Measurements from ENCODE around the gene CCDC69.
A peak's percentile ranks its signal among the peaks of the same experiment; 100 is the strongest.
"Not testable (repeated sequence)": the region's sequence is repeated elsewhere in the genome, so short reads cannot be mapped to it uniquely, and the experiment has no call there.

The CCDC69 gene

DNA sequence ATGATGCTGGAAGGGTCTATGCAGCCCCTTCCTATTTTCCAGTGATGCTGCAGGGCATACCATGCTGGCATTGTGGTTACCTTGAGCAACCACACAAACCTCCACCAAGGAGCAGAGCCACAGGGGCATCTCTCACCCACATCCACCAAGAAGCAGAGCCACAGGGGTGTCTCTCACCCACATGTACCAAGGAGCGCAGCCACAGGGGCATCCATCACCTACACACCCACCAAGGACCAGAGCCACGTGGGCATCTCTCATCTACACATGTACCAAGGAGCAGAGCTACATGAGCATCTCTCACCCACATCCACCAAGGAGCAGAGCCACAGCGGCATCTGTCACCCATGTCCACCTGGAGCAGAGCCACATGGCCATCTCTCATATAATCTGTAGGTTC, 20.3 kb upstream of the CCDC69 start:
- DNase-seq = no peak

GRCh38 chr5:151243564-151243963, 19.7 kb upstream of the CCDC69 start:
- no peak for DNase-seq

- DNase-seq = no peak
These were observed 19.2 kb upstream of the CCDC69 start for GRCh38 chr5:151243127-151243526.

DNA sequence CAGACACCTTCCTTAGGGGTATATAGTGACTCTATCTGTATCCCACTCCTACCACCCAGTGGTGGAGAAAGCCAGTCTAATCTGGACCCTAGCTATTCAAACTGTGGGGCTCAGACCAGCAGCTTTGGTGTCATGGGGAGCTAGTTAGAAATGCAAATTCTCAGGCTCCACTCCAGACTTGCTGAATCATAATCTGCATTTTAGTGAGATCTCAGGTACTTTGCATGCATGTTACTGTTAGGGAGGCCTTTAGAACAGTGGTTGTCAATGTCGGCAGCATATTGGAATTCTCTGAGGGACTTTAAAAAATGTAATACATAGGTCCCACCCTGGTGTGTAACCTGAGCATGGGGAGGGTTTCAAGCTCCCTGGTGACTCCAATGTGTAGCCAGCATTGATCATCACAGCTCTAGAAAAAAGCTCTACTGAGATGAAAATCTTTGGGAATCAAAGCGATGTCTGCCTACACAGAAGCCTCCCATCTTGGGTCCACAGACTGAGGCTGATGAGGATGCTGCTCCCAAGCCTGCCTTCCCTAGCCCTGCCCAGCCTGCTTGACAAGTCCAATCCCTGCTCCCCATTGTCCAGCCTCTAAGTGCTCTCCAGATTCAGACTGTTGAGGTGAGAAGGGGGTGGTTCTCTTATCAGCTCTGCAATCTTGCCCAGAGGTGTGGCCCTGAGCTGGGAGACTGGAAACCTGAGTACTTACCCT, 17.2 kb upstream of the CCDC69 start:
- DNase-seq = no peak

- not testable (repeated sequence) for DNase-seq
These were observed 16.5 kb upstream of the CCDC69 start for GRCh38 chr5:151240268-151240835.

GRCh38 chr5:151239237-151239861, 15.5 kb upstream of the CCDC69 start:
- DNase-seq = peak; percentile 36

DNA sequence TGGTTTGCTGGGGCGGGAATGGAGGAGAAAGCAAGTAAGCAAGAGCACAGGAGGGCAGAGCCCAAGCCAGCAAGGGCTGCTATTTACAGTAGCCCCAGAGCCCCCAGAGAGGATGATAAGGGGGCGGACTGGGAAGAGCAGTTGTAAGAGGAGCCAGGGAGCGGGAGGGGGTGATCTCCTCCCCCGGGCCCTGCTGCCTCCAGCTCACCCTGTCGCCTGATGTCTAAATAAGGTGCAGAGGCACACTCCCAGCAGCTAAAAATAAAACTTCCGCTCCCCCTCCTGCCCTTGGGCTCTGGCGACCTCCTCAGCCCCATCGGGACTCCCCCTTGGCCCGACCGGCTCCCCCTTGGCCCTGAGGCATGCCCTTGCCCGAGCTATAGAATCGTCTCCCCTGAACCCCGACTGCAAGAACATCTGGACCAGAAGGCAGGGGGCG, 14.4 kb upstream of the CCDC69 start:
- DNase-seq = no peak

DNA sequence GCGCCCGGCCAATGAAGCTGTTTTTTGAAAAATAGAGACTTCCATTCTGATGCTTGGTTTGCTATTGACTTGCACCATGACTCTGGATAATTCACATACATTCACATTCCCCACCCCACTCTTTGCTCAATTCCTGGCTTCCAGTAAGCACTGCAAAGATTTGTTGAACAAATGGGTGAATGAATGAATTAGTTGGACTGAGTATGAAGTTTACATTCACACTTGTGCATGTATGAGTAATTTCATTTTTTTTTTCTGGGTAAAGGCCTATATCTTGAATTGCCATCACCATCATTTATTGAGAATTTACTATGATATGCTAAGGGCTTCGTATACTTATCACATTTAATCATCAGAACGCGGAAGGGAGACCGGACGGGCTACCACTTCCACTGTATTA, 13.8 kb upstream of the CCDC69 start:
- no peak for DNase-seq

GRCh38 chr5:151236888-151237287, 13.0 kb upstream of the CCDC69 start:
- DNase-seq = no peak

DNA sequence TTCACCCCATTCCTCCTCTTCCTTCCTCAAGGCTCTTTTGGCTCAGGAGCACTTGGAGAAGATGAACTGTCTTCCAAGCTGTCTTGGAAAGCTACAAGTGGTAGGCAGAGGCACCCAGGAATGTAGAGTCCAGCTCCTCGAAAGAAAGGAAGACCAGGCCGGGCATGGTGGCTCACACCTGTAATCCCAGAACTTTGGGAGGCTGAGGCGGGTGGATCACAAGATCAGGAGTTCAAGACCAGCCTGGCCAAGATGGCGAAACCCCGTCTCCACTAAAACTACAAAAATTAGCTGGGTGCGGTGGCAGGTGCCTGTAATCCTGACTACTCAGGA, 11.3 kb upstream of the CCDC69 start:
- DNase-seq = not testable (repeated sequence)

DNA sequence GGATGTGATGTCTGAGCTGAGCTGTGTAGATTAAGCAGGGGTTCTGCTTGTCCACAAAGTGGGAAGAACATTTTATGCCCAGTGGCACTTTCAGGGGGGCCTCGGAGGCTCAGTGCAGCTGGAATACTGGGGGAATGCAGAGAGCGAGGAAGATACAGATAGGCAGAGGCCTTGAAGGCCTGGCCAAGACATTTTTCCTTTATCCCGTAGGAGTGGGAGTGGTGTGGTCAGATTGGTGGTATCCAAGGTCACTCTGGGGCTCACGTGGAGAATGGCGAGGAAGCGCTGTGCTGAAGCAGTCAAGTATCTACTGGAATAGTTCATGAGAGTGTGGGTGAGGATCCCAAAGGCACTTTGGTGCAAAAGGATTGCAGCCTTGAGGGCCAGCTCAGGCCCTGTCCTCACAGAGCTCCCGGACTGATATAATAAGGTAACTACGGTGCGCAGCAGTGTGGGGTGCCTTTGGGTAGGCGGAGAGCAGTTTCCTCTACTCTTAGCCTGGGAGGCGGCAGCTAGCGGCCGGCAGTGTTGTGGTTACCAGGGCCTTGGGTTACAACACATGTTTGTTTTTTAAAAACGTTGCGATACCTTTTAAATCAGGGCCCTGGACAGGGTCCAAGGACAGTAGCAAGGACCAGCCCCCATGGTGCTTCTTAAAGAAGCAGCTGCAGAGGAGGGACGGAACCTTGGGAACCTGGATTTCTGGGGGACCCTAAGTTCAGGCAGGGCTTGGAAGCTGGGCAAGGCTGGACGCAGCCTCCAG, 10.8 kb upstream of the CCDC69 start:
- no peak for DNase-seq

DNA sequence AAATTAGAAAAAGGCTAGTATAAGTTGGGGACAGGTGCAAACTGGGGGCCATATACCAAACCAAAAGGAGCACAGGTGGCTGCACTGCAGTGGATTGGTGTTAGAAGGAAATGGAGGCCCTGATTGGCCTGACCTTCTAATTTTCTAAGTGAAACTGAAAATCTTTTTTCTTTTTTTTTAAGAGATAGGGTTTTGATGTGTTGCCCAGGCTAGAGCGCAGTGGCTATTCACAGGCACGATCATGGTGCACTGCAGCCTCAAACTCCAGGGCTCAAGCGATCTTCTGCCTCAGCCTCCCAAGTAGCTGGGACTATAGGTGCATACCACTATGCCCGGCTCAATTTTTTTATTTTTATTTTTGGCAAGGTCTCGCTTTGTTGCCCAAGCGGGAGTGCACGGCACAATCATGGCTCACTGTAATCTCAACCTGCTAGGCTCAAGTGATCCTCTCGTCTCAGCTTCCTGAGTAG, 9.8 kb upstream of the CCDC69 start:
- no peak for DNase-seq

DNA sequence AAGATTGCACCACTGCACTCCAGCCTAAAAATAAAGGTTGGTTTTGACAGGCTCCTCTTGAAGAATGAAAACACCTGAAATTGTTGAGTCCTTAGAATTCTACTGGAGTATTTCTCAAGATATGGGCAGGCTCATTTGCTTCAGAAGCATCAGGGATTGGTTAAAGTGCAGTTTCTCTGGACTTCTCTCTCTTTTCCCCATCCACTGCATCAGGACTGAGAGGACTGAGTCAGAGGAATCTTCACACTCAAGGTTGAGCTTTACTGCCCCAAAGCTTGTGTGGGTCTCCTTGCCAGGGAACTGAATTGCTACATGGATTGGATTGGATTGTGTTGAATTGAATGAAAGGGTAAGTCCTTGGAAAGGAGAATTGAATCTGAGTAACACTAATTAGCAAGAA, 7.5 kb upstream of the CCDC69 start:
- no peak for DNase-seq

DNA sequence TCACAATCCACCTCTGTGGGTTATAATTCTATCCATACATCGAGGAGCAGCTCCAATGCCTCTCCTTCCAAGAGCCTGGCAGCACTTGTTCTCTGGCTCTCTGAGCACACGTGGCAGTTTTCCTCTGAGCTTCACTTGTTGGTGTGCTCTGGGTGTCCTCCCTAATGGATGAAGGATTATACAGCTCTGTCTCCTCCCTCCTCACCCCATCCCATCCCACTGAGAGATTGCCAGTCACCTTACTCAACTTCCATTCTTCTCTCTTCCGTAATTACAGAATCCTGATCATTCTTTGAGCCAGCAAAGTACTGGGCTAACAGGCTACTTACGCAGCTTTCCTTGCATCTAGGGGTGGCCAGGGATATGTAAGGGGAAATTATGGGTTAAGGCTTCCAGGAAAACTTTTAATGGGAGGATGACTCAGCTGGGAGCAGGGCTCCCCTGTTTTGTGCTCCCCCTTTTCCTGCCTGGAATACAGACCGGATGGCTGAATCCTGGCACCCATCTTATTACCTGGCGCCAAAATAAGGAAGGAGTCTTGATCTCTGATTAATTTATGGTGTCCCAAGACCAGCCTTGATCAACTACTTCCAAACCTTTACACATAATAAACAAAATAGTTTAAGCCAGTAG, 6.3 kb upstream of the CCDC69 start:
- no peak for DNase-seq

DNA sequence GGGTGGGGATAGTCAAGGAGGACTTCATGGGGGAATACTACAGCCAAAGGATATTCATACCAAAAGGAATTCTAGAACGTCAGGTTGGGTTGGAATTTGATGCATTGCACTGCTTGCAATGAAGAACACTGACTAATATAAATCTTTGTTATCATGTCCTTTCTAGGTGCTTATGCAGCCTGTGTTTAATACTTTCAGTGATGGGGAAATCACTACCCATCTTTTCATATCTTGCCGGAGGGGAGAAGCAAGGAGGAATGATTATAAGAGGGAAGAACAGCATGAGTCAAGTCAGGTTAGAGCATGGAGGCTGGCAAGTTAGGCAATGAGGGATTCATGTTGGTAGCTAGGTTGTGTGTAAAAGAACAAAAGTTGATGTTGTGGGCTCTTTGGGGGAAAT, 5.1 kb upstream of the CCDC69 start:
- no peak for DNase-seq

DNA sequence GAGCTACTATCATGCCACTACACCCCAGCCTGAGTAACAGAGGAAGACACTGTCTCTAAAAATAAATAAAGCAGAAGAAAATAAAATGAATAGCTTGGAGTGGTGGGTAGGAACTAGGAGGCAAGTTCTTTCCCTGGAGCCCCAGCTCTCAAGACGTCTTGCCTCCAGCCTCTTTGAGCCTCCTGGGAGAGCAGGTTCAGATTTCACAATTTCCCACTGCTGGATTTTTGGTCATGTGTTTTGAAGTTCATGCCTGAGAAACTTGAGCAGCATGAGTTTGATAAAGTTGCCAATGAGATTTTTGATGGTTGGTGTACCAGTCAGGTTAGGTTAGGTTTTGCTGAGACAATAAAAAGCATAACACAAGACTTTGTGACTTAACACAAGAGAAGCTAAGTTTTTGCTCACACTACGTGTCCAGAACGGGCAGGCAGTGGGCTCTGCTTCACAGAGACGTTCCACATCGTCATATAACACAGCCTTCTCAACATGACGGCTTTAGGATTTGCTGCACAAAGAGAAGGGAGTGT, 4.1 kb upstream of the CCDC69 start:
- no peak for DNase-seq

DNA sequence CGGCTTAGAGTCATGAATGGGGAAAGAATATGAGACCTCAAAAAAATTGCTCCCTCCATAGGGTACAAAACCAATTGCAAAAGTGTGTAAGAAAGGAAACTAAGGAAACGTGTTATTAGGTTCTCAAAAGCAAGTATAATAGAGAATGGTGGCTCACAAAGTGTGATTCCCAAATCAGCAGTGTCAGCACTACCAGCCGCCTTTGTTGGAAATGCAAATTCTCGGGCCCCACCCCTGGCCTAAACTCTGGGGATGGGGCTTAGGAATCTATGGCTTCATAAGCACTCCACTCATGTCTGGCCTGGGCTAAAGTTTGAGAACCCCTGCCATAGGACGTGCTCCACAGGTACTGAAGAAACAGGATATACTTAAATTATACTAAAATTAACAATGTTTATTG, 1.6 kb upstream of the CCDC69 start:
- no peak for DNase-seq

DNA sequence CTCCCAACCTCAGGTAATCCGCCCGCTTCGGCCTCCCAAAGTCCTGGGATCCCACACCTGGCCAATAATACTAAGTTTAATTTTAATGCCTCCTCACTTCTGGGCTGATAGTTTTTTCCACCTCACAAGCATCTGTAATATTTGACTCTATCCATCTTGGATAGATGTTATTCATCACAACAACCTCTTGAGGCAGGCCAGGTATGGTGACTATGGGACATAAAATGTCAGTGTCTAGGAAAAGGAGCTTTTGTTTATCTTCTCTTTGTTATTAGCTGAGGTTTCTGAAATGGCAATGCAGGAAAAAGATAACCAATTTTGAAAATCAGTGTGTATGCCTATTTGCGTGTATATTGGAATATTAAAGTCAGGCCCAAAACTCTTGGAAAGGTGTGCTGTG, 1.2 kb upstream of the CCDC69 start:
- no peak for DNase-seq

DNA sequence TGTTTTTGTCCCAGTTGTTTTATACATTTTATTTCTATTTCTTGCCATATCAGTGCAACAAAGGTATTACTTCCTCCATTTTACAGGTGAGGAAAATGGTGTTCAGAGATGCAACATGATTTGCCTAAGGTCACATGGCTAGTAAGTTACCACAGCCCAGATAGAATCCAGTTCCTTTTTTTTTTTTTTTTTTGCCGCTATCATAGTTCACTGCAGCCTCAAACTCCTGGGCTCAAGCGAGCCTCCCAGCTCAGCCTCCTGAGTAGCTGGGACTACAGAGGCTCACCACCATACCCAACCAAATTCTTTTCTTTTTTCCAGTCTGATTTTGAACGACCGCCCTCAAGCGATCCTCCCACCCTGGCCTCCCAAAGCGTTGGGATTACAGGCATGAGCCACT, 480 bp upstream of the CCDC69 start:
- DNase-seq = no peak

DNA sequence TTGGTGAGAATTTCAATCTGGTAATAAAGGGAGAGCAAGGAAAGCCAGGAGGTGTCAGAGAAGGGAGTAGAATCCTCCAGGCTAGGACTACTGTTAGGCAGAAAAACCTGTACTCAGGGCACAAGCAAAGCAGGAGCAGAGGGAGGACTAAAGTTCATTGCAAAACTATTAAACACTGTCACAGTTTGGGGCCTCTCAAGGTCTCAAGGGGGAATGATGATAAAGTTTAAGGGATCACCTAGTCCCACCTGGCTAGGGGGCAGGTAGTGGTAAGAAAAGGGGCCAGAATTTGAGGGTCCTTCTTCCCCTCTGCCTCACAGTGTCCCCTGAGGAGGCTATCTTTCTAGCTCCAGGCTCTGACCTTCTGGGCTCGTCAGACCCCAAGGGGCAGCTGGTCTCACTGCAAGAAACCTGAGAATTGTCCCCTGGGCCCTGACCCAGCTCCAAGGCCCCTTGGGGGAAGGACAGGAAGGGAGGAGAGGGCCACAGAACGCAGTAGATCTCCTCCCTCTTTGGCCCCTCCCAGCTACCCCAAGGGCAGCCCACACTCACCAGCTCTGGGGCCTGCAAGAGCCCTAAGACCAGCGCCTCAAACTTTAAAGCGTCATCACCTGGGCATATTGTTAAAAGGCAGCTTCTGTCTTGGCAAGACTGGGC, 974 bp downstream of the CCDC69 start:
- DNase-seq = no peak

GRCh38 chr5:151222054-151222789, 1.7 kb downstream of the CCDC69 start:
- no peak for DNase-seq

DNA sequence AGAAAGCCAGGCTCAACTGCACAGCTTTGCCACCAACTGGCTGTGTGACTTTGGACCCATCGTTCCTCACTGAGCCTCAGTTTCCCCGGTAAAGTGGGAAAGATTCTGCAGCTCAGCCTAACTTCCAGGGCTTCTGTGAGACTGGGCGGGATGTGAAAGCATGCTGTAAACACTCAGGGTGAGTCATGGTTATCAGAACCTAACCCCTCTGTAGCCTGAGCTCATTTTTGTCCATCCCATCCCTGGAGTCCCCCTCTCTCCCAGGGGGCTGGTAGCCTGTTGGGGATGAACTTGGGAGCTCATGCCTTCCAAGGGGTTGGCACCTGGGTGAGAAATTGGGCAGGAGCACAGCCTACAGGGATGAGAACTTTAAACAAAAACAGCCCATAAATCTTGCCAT, 2.3 kb downstream of the CCDC69 start:
- no peak for DNase-seq

All from NCI-H2227 treated with DMSO at 0.1 percent for 48 hours (cell line).